GM10266 (cell line): ENCODE data around the gene WBP1L.
"Not testable (repeated sequence)": the region's sequence is repeated elsewhere in the genome, so short reads cannot be mapped to it uniquely, and the experiment has no call there.

Experiments used
- DNase-seq: peaks from one replicate; pipeline ENCODE4 v3.0.0; 2012; ENCODE audit errors: extremely low spot score
- TF ChIP-seq, protein P1 (sequence below): IDR thresholded peaks from 2 replicates; pipeline ENCODE4 v1.5.1; 2012; ENCODE audit warnings: mild to moderate bottlenecking, low read depth; ENCODE audit not compliant: control insufficient read depth, insufficient read depth; ENCODE audit errors: missing control alignments

The WBP1L gene

GRCh38 chr10:102813734-102814452 lies 70.1 kb downstream of the WBP1L start:
- TF ChIP-seq, protein P1, sequence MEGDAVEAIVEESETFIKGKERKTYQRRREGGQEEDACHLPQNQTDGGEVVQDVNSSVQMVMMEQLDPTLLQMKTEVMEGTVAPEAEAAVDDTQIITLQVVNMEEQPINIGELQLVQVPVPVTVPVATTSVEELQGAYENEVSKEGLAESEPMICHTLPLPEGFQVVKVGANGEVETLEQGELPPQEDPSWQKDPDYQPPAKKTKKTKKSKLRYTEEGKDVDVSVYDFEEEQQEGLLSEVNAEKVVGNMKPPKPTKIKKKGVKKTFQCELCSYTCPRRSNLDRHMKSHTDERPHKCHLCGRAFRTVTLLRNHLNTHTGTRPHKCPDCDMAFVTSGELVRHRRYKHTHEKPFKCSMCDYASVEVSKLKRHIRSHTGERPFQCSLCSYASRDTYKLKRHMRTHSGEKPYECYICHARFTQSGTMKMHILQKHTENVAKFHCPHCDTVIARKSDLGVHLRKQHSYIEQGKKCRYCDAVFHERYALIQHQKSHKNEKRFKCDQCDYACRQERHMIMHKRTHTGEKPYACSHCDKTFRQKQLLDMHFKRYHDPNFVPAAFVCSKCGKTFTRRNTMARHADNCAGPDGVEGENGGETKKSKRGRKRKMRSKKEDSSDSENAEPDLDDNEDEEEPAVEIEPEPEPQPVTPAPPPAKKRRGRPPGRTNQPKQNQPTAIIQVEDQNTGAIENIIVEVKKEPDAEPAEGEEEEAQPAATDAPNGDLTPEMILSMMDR: no peak
- no peak for DNase-seq

DNA sequence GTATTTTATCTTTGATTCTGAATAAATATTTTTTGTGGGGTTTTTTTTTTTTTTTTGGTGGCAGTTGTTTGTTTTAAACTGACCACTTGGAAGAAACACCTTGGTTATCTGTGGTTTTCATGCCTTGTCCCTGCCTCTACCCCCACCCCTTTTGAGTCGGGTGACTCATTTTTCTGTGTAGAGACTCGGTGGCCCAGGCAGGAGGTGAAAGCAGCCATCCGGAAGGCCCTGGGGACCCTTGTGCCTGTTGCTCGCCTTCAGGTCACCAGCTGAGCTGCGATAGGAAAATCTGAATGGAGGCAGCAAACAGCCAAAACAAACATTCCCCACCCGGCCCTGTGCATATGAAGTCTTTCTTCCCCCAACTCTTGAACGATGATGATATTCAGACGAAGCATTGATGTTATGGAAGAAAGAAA lies 70.7 kb downstream of the WBP1L start:
- TF ChIP-seq, protein P1: no peak
- DNase-seq: no peak

GRCh38 chr10:102814873-102815661 lies 71.3 kb downstream of the WBP1L start:
- no peak for DNase-seq
- TF ChIP-seq, protein P1: no peak

DNA sequence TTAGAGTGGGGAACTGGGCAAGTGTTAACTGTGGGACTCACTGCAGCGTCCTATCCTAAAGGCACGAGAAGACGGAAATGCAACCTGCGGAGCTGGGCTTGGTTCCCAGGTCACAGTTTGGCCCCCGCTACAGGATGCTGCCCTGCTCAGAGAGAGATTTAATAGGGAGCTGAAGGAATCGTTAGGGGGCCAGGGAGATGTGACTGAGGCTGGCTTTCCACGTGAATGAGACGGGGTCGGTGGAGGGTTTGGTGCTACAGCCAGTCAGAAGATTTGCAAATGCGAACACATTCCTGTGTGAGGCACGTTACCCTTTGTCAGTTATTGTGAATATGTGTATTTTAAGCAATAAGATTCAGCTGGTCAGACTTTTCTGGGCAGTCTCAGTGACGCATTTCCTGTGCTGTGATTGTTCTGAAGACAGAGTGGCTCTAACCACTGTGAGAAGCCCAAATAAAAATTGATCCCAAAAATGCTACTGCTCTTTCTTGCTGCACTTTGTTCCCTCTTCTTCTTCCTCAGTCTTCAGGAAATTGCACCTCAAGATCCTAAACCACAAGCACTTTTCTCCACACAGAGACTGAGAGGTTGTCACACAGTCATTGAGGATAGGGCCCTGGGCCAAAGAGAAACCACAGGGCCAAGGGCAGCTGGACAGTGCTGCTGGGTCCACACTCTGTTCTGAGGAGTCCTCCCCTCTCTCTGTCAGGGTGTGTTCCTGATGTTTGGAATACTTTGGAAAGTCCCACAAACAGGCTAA lies 72.2 kb downstream of the WBP1L start:
- TF ChIP-seq, protein P1: no peak
- no peak for DNase-seq

- TF ChIP-seq, protein P1: no peak
These were observed 73.4 kb downstream of the WBP1L start for GRCh38 chr10:102817175-102817574.

DNA sequence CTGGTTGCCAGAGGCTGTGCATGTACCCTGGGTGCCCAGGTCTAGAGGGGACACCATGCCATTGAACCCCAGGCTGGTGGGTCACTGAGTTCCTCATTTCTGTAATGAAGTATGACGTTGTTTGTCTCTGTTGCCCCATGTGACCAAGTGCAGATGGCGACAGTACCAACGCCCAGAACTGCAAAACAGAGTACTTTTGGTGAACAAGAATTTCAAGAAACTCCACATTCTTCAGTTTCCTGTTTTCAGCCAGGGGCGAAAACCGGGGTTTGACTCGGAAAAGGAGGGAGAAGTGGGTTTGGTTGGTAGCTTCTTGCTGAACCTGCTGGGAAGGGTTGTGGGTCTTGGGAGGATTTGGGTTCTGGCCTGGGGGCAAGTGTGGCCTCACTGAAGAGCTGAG lies 75.3 kb downstream of the WBP1L start:
- DNase-seq: no peak
- TF ChIP-seq, protein P1: no peak

More at GRCh38 chr10:102817175-102817574, 73.4 kb downstream of the WBP1L start:
- no peak for DNase-seq

DNA sequence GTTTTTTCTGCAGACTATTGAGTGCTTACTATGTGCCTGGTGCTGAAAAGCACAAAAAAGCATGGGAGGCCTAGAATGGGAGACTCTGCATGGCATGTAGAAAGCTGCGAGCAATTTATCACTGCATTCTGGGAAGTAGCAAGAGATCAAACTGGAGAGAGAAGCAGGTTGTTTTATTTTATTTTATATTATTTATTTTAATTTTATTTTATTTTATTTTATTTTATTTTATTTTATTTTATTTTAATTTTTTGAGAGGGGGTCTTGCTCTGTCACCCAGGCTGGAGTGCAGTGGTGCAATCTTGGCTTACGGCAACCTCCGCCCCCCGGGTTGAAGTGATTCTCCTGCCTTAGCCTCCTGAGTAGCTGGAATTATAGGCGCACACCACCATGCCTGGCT lies 76.3 kb downstream of the WBP1L start:
- DNase-seq: not testable (repeated sequence)
